ENCODE measurements around the gene RAB37.
A peak's percentile ranks its signal among the peaks of the same experiment; 100 is the strongest.

RAB37 gene

GRCh38 chr17:74764751-74765286 lies 27.8 kb downstream of the RAB37 start:
- no peak for DNase-seq

- DNase-seq = no peak
These were observed 29.4 kb downstream of the RAB37 start for GRCh38 chr17:74766413-74766812.

DNA sequence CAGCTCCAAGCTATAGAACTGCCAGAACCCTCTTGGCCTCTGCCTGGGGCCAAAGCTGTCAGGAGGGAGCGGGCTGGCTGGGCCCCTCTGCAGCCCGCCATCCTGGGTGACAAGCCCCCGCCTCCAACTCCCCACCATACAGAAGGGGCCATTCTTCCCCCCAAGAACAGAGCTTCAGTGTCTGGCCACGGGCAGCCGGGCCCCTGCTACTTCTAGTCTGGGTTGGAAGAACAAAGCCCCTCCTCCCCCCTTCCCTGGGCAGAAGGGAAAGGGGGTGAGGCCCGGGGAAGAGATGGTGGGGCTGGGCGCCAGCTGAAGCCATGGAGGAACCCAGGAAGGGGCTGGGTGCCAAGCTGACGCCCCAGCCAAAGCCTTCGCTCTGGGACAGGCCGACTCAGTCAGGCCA lies 30.1 kb downstream of the RAB37 start:
- DNase-seq = no peak

DNA sequence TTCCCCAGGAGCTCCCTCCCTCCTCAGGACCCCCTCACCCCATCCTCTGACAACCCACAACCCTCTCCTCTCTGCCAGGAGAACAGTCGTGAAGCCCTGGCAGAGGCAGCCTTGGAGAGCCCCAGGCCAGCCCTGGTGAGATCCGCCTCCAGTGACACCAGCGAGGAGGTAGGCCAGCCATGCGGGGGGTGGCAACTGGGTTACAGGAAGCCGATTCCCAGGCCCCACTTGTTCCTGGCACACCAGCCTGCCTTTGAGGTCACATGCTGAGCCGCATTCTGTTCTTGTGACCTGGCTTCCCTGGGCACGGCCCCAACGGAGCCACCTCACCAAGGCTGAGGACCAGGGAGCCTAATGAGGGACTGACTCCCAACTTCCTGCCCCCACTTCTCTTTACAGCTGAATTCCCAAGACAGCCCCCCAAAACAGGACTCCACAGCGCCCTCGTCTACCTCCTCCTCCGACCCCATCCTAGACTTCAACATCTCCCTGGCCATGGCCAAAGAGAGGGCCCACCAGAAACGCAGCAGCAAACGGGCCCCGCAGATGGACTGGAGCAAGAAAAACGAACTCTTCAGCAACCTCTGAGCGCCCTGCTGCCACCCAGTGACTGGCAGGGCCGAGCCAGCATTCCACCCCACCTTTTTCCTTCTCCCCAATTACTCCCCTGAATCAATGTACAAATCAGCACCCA lies 31.2 kb downstream of the RAB37 start:
- no peak for DNase-seq

- no peak for DNase-seq
These were observed 31.7 kb downstream of the RAB37 start for GRCh38 chr17:74768763-74769114.

GRCh38 chr17:74769266-74769855 lies 32.3 kb downstream of the RAB37 start:
- DNase-seq = no peak

DNA sequence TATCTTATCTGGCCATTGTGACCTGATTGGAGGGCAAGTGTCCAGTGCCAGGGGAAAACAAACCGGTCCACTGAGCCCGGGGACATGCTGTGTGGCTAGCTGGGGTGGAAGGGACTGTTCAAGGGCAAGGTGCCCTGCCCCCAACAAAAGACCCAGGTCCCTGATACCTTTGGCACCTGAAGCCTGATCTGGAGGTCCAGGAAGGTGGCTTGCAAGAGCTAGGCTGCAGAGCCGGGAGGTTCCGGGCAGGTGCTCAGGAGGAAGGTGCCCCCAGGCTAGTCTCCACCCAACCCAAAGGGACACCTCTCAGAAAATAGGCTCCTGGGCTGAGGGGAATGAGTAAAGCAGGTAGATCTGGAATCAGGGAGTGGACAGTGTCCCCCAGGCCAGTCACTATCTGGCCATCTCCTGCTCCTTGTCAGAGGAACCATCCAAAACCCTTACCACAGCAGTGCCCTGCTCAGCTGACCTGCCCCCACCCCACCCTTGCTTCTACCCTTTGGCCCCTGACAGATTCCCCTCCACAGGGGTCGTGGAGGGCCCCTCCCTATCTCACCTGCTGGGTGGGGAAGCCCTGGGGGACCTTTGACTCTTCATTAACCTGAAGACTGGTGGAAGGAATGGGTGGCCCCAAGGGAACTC lies 32.9 kb downstream of the RAB37 start:
- no peak for DNase-seq

DNA sequence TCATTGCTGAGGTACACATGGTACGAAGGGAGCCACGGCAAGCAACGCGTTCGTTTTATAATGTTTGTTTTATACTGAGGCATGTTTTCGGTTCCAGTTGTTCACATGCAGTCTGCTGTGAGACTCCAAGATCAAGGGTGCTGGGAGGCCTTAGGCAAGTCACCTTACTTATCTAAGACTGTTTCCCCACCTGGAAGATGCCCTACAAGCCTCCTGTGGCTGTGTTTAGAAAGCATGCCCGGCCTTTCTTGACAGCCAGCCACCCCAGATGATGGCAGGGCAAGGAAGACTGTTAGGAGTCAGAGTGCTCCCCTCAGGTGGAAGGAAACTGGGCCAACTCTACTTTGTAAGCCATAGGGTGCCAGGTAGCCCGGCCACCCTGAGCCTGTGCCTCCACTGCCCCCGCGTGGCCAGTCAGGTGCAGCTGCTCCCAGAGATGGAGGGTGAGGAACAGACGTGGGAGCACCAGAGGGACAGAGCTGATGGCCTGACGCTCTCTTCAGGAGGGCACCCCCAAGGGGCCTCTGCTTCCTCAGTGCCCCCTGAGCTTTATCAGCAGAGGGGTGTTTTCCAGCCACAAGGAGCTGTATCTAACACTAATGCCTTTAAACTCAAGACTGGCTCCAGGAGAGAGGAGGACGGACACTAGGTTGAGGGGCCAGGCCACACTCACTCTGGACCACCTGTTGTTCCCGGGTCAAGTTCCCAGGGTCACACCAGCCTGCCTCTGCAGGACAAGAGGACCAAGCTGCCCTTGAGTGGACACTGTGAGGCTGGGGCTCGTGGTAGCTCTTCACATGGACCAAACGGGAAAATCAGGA lies 33.7 kb downstream of the RAB37 start:
- no peak for DNase-seq

GRCh38 chr17:74771319-74771914 lies 34.4 kb downstream of the RAB37 start:
- no peak for DNase-seq

- DNase-seq = no peak
These were observed 35.0 kb downstream of the RAB37 start for GRCh38 chr17:74772053-74772452.

- DNase-seq = no peak
These were observed 36.4 kb downstream of the RAB37 start for GRCh38 chr17:74773414-74773813.

DNA sequence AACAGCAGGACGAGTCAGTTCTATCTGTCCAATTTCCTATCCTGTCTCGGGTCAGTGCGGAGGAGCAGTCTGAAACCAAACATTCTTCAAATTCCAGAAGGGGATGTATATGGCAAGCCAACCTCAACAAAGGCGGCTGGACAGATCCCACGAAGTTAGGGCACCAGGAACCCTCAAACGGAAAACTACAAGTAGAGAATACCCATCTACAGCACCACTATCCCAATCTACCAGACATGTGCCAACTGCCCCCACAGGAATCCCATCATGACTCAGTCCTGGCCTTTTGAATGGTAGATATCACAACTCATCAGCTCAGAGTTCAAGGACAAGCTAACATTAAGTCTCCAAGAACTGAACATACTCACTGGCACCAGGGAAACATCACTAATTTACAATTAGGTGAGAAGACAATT lies 36.8 kb downstream of the RAB37 start:
- DNase-seq = no peak

GRCh38 chr17:74775409-74776043 lies 38.5 kb downstream of the RAB37 start:
- DNase-seq = no peak

DNA sequence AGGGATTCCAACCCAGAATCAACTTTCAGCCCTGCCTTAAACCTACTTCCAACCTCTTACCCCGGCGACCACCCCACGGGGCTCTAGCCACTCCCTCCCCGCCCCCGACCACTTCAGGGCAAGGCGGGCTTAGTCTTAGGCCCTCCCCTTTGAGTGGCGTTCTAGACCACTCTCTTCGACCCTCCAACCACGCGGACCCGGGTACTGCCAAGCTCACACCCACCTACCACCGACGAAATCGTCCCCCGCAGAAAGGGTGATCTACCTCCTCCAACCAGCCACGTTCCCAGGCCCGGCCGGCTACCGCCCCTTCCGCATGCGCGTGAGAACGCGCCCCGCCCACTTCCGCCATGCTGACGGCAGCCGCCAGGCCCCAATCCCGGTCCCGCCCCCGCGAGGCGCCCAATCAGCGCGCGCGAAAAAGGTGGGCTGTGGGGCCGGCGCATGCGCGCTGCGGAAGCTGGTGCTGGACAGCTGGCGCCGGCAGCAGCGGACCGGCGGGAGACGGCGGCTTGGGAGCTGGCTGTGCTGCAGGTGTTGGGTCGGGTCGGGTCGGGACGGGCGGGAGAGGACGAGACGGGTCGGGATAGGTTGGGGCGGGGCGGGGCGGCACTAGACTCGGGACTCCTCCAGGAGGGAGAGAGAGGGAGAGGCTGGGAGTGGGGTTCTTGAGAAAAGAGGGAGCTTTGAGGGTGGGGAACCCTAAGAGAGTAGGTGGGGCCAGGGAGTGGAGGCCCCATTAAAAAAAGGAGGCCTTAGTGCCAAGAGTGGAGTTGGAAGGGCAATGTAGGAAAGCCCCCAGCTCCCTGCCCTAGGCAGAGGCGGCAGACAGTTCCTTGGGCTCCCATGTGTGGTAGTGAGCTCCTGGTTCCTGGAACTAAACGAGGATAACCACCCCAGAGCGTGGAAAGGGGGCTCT lies 39.2 kb downstream of the RAB37 start, which contains the start of gene NAT9:
TSS of gene NAT9 (minus strand) at position 302 of the 919 bp plus-strand sequence. CDS start 647 bp downstream, outside the sequence.
- peak; percentile 89 for DNase-seq

DNA sequence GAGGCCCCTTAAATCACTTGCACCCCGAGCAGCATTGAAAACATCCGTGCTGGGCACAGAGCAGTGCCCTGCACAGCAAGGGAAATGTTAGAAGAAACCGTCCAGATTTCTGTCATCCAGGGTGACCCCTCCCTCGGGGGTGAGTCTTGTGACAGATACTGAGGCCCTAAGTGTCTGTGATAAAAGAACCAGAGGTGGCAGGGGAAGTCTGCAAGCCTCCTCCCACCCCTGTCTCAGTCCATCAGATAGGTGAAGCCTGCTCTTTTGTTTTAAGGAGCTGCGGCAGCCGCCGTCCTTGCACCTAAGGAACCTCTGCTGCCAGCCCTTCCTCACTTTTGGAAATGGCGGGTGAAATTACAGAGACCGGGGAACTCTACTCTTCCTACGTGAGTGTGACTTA lies 39.9 kb downstream of the RAB37 start:
- DNase-seq = no peak

DNA sequence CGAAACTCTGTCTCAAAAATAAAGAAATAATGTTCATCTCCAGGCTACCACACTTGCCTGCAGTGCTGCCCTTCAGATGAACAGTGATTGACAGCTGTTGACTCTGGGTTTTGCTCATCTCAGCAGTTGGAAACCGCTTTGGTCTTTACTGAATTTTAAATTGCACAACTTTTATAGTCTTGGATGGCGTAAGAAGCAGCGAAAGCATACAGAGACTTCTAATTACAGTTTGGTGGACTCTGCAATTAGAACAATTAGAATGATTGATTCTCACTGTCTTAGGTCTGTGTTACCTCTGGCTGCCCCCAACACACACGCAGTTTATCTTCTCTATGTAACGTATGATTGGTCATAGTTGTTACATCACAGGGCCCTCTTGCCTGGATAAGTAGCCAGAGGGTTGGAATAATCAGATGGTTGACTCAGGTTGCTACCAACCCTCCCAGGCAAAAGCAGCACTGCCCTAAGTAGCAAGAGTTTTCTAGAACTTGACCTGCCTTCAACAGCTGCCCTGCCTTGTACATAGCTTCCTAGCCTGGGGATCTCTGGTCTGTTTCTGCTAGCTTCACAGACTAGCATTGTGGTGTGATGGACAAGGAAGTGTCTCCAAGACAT lies 41.0 kb downstream of the RAB37 start:
- DNase-seq = no peak

- no peak for DNase-seq
These were observed 41.9 kb downstream of the RAB37 start for GRCh38 chr17:74778960-74779359.

DNA sequence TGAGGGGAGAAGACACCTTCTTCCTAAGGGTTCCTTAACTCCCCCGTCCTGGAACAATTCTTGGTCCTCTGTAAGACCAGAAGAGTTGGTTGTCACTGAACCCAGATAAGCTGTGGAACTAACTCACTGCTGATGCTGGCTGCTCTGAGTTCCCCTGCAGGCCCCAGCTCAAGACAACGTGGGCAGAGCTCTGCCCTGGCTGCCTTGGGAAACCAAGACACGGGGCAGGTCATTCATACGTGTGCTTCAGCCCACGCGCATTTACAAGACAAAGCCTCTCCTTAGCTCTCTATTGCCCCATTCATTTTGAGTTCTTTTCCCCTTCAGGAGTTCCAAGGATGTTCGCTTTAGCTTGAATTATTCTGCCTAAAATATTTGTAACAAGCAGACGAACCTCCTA lies 42.4 kb downstream of the RAB37 start:
- DNase-seq = no peak

DNA sequence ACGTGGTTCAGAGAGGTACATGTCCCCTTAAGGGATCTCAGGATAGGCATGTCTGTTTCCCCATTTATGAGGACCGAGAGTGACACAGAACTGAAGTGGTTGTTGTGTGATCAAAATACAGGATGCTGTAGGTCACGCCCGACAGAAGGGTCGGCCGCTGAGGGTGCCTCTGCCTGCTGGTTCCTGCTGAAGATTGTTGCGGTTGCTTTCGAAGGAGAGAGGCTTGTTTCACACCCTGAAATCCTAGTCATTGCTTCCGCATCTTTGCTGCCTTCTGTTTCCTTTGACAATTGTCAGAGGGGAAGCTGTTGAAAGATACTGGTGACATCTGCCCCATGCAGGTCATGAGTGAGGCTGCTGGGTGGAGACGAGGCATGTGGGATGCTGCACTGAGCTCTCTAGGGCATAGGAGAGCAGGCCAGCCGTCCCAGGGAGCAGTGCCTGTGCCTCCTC lies 42.9 kb downstream of the RAB37 start:
- DNase-seq = no peak

DNA sequence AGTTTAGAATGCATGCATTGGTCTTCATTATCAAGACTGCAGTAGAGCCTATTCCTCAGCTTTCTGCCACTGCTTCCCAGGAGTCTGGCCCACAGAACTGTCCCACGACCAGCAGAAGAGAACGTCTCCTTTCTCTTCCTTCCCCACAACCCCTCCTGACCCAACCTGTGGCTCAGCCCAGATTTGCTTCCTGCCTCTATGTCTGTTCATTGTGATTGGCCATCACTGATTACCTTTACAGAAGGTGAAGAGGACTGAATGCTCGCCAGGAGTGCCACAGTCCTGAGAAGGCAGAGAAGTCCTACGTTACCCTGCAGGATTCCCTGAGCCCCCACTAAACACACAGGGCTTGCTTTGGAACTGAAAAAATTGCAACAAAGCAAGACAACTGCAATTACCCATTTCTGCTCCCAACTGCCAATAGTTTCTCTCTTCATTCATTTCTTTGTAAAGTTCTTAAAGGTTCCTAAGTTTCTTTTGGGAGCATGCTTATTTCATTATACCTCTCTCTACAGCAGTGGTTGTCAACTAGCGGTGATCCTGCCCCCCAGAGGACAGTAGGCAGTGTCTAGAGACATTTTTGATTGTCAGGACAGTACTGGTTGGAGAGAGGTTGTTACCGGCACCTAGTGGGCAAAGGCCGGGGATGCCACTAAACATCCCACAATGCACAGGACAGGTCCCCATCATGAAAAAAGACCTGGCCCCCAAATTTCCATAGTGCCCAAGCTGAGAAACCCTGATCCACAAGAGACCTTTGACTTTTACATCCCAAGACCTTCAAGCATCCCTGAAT lies 43.6 kb downstream of the RAB37 start:
- no peak for DNase-seq

All from NCI-H2029 (cell line).